GM19397 (cell line): Measurements from ENCODE around the gene ELAVL1.

Experiments
- ATAC-seq: cut with Tn5 transposase; IDR thresholded peaks from one replicate; pipeline ENCODE4 v1.9.1; 2021; ENCODE audit warnings: mild to moderate bottlenecking, moderate library complexity; ENCODE audit not compliant: unreplicated experiment

ELAVL1 gene

DNA sequence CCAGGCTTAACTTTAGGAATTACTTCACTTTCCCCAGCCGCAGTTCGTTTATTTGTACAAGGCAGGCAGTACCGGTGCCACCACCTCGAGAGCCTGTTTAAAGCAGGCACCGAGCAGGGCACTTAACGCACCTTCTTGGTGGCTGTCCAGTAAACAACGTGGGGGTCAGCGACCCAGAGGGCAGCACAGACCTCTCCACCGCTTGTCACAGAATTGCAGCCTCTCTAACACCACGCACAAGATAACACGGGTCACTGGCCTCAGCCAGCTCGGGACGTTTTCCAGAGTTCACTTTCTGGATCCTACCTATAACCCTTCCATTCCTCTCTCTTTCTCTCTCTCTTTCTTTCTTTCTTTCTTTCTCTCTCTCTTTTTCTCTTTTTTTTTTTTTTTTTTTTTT, 16.8 kb upstream of the ELAVL1 start:
- no peak for ATAC-seq

DNA sequence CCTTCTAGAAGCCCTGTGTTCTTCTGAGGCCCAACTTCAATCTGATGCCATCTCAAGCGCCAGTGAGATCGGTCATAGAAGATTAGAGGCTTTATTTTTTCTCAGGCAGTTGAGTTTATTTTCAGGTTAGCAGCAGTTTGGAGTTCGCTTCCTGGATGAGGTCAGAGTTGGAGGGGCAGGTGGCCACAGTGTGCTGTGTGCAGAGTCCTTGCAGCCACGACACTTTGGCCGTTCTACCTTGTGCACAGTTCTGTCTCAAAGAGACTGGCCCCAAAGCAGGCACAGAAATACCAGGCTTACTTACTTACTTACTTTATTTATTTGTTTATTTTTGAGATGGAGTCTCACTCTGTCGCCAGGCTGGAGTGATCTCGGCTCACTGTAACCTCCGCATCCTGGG, 15.9 kb upstream of the ELAVL1 start:
- no peak for ATAC-seq

DNA sequence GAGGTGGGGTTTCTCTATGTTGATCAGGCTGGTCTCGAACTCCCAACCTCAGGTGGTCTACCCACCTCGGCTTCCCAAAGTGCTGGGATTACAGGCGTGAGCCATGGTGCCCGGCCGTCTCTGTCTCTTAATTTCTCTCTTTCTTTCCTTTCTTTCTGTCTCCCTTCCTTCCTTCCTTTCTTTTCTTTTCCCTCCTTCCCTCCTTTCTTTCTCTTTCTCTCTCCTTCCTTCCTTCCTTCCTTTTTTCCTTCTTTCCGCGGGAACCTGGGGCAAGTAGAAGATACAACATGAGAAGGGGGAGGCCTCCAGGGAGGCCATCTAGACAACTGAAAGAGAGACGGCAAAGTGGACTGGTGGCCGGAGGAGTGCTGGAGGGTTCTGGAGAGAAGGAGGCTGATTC, 15.2 kb upstream of the ELAVL1 start:
- no peak for ATAC-seq

DNA sequence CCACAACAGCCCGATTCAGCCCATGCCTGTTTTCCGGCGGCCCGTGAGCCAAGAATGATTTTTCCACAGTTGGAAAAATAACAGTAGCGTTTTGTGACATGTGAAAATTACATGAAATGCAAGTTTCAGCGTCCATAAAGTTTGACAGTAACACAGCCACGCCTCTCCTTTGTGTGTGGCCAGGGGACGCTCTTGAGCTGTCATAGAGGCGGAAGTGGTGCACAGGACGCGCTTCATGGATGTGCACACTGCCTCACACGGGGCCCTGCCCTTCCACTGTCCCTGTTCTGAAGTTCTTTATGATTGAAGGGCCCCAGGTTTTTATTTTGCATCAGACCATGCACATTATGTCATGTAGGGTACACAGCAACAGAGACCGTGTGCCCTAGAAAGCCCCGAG, 12.4 kb upstream of the ELAVL1 start:
- ATAC-seq: no peak

DNA sequence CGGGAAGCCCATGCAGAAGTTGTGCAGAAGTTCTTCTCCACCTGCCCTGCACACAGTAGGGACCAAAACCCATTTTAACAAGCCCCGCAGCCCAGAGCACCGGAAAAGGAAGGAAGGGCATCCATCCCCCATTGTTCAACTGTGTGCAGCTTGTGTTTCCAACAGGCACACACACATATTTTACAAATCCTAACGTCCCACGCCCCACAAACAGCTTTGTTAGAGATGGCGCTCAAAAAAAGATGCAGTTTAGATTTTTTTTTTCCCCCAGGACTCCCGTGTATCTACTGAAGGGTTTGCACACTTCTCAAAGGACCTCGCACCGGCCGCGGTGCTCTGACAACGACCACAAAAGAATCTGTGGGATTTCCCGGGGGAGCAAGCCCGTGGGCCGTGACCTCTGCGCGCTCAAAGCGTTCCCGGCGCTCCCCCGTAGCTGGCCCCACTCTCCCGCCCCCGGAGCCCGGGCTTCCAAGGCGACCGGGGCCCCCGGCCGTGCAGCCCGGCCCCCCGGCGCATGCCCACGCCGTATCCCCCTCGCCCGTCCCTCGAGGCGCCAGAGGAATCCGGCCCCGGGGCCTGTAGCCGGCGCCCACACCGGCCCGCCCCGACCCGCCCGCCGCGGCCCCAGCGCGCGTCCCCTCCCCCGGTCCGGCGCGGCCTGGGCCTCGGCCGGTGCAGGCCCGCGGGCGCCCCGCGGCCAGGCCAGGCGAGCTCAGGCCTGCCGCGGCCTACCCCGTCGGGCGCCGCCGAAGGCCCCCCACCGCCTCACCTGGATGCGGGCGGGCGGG, 523 bp downstream of the ELAVL1 start:
- peak; percentile 42 for ATAC-seq

DNA sequence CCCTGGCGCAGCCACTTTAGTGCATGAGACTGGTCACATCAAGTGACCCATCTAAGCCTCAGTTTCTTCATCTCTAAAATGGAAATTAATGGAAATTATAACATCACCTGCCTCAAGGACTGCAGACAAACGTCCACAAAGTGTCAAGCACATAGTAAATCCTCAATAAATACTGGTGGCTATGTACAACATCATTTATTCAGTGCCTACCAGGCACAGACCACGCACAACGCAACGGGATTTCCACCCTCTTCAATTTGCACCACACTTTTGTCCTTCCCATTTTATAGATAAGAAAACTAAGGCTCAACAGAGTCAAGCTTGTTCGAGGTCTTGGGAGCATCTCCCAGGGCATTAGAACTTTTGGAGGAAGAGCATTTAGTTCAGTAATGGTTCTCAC, 1.4 kb downstream of the ELAVL1 start:
- no peak for ATAC-seq

DNA sequence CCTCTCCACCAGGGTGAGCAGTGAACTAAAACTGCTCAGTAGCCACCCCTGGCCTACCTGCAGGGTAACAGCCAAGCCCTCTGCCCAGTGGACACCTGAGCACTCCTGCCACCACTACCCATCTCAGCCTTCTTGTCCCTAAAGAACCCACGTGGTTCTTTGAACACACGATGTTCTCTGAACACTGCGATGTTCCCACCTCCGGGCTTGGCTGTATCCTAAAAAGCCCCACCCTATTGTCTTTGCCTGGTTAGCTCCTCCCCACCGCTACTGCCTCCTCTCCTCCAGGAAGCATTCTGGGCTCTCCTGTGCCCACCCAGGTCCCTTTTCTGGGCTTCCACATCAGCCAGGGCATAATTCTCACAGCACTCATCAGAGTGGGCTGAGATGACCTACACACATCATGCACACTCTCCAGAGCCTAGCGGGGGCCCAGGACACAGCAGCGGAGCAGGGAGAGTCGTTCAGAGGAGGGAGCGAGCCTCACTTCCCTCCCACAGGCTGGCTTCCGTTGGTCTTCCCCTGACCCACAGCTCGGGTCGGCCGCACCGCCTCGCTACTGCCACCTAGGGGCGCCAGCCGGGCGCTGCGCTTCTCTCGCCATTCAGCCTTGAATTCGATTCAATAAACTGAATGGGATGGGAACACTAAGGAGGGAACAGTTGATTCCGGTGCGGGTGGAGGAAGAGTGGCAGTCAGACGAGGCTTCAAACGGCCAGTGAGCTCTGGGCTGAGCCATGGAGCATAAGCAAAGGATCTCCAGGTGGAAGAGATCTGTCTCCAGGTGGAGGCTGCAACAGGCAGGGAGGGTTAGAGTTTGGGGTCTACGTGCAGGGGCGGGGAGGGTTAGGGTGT, 3.2 kb downstream of the ELAVL1 start:
- ATAC-seq: no peak

DNA sequence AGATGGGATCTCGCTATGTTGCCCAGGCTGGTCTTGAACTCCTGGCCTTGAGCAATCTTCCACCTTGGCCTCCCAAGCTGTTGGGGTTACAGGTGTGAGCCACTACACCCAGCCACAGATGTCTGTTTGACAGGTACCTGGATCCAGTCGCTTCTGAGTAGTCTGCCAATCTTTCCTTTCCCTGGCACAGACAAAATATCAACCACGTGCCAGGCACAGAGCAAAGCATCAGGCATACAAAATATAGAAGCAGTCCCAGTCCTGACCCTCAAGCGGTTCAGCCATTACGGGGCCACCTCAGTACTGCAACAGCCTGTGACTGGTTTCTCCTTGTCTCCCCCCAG, 3.8 kb downstream of the ELAVL1 start:
- ATAC-seq: no peak

DNA sequence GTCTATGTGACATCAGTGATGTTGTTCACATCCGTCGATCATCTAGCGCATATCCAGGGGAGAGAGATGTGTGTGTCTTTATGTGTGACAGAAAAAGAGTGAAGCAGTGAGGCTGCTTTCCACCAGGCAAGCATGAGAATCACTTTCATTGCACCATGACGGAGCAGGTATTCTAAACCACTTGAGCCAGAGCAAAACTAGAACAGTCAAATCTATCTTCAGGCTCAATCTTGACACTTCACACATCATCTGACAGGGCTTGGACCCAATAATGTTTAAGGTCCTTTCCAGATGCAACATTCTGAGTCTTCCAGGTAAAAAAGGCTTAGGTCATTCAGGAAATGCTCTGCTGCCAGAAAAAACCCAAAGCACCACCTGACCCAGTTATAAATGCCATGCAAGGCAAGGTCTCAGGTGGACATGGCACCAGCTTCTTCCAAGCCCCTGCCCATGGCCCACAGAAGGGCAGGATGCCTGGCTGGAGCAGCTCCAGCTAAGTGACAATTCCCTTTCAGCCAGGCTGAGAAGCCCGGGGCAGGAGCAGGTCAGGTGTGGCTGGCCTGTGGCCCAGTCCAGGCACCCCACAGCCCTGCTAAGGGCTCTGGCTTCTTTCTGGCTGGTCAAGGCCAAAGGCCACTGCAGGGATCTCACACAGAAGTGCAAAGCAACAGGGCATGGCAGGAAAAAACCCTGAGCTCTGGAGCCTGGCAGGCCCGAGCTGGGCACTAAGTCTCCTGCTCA, 5.0 kb downstream of the ELAVL1 start:
- ATAC-seq: no peak

DNA sequence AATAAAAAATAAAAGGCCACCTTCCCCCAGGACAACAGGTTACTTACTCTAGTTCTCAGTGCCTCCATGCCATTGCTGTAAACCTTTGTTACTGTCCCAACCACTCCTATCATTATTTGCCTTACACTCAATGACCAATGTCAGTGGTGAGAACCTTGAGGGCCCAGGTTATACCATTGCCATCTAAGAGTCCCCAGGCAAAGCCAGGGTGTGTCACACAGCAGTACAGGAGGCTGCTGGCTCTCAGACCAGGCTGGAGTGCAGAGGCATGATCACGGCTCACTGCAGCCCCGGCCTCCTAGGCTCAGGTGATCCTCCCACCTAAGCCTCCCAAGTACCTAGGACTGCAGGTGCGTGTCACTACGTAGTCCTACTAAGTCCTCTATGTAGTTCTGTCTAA, 6.1 kb downstream of the ELAVL1 start:
- ATAC-seq: no peak

DNA sequence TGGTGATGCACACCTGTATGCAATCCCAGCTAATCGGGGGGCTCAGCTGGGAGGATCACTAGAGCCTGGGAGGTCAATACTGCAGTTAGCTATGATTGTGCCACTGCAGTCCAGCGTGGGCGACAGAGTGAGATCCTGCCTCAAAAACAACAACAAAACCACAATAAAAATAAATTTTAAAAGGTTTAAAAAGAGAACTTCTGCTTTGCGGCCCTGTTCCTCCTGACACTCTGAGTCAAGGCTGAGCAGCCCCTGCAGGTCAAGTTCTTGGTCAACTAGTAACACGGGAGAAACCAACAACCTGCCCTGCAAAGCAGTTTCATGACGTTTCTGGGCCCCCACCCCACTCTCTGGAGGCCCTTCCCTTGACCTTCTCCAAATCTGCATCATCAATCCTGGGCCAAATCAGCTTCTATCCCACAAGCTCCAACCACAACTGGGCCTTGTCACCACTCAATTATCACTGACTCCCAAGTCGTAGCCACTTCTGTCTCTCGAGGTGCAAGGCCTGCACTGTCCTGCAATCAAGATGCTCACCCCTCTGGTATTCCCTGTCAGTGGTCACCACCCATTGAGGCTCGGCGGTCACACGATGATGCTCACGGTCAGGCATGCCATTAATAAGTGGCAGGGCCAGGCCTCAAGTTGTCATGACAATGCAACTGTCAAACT, 7.5 kb downstream of the ELAVL1 start:
- no peak for ATAC-seq

DNA sequence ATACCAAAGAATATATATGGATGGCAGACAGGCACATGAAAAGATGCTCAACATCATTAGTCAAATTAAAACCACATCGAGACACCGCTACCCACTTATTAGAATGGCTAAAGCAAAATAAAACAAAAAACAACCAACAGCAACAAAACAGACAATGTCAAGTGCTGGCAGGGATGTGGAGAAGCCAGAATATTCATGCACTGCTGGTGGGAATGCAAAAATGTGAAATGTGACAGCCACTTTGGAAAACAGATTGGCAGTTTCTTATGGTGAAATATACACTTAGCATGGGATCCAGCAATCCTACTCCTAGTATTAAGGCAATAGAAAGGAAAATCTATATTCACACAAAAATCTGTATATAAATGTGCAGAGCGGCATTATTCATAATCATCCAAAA, 8.6 kb downstream of the ELAVL1 start:
- no peak for ATAC-seq

DNA sequence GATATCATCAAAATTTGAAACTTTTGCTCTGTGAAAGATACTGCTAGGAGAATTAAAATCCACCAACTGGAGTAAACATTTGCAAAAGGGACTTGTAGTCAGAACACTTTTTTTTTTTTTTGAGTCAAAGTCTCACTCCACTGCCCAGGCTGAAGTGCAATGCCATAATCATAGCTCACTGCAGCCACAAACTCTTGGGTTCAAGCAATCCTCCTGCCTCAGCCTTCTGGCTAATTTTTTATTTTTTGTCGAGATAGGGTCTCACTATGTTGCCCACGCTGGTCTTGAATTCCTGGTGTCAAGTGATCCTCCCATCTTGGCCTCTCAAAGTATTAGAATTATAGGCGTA, 9.7 kb downstream of the ELAVL1 start:
- ATAC-seq: no peak

DNA sequence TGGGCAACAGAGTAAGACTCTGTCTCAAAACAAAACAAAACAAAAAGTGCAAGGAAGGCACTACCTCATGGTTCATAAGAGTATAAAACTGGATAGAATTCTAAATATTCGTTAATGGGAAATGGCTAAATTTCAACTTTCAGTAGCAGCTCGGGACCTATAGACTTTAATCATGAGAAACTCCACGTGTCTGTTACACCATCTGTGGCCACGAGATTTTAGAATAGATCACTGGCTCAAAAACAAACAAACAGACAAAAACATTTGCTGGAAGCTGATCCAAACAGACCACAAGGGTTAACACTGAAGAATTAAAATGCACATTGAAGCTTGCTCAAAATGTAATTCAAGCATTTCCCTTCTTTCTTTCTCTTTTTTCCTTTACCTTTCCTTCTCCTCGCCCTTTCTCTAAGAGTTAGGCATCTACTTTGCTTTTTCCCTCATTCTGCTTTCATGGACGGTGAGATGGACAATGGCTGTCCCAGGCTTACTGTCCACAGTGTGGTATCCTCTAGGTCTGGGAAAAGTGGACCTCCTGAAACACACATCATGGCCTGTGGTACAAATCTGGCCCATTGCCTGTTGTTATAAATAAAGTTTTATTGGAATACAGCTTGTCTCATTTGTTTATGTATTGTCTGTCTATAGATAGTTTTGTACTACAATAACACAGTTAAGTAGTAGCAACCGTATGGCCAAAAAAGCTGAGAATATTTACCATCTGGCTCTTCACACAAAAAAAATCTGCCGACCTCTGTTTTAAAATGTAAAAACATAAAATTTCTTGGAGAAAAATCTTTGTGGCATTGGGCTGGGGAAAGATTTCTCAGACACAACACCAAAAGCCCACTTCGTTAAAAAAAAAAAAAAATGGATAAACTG, 10.3 kb downstream of the ELAVL1 start:
- ATAC-seq: no peak

DNA sequence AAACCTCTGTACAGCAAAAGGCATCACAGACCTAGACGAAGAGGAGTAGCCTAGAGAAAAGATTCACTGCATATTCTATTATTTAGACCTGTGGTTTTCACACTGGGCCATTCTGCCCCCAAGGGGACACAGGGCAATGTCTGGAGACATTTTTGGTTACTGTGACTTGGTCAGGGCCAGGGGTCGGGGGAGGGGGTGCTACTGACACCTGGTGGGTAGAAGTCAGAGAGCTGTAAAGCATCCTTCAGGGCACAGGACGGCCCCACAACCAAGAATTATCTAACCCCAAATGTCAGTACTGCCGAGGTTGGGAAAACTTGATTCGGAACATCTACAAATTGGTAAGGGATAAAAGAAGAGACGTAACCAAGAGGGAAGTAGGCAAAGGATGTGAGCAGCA, 11.3 kb downstream of the ELAVL1 start:
- no peak for ATAC-seq

DNA sequence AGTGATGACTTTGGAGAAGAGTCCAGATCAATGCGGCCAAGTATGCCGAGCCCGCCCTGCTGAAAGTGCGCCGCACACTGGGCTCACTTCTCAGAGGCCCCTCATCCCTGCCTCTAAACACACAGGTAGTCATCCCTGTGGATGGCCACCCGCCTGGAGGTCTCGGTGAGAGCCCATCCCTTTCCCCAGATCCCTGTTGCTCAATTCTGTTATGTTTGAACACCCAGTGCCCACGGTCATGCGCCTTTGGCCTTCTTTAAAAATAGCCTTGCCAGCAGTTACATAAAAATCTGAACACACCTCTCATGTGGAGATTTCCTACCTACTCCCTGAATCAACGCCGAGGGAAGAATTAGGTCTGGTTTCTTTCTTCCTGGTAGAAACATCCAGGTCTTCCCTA, 11.9 kb downstream of the ELAVL1 start:
- no peak for ATAC-seq

DNA sequence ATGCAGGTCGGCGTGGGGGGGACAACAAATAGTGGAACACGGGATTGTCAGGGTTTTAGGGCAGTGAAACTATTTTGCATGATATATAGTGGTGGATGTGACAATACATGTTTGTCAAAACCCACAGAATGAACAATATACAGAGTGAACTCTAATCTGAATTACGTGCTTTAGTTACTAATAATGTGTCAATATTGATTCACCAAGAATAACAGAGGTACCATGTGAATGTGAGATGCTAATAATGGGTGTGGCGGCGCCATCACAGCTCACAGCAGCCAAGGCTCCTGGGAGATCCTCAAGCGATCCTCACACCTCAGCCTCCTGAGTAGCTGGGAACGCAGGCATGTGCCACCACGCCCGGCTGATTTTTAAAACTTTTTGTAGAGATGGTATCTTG, 12.9 kb downstream of the ELAVL1 start:
- no peak for ATAC-seq

DNA sequence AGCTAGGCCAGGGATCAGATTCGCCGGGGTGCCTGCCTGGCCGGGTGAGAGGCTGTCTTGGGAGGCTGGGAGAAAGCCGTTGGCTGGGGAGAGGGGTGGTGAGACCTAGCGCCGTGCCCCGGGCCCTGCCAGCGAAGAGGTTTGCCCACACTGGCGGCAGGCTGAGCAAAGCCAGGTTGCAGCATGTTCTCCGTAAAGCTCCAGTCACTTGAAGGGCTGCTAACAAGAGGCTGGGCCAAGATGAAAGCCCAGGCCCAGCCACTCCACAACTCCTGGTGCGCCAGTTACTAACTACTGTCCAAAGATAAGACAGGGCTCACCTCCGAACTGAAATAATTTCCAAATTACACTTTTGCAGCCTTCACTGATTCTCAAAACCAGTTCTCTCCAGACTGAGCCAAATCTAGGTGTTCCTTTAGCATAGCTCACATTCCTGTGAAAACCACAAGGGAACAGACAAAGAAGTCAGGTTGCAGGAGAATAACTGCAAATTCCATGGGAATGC, 16.3 kb downstream of the ELAVL1 start:
- ATAC-seq: no peak

DNA sequence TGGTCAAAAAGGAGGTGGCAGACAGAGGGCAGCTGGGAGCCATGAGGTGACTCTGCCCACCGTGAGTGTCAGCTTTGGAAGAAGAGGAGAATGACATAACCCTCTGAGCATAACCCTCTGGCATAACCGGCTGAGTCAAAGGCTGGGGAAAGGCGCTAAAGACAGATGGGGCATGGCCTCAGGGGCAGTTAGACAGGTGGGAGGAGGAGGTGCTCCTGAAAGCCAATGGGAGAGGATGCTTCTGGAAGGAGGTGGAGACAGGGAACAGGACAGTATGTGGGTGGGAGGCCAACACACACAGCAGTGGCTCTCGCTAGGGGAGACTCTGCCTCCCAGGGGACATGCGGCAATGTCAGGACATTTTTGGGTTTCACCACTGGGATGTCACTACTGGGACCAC, 17.1 kb downstream of the ELAVL1 start:
- ATAC-seq: no peak

DNA sequence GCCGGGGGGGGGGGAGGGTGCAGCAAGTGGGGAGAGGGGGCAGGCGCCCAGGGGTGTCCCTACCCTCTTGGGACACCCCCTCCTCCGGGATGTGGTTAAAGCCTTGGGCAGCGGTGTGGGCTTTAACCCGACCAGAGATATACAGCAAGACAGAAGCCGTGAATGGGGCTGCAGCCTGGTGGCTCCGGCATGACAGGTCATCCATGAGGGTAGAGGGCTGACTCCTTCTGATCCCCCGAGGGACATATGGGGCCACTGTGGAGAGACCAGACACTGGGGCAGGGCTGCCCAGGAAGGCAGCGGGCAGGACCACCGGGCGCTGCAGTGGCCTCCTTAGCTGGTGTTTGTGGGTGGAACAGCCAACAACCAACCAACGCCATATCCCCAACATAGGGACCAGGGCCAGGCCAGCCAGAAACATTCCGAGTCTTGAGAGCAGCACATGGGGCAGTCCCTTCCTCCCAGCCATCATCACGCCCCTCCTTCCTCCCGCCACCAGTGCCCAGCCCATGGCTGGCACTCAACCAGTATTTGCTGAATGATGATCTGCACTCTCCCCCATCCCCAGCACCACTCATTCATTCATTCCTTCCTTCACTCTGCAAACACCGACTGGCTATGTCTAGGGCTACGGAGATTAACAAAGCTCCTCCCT, 18.2 kb downstream of the ELAVL1 start:
- ATAC-seq: no peak
